Lower leg skin (tissue), 3 donors: ENCODE data around the gene SPHK2.

Source experiments
- POLR2A ChIP-seq, 2 donors: fragments of 450-650 bp; IDR thresholded peaks; one replicate each; pipeline ENCODE4 v1.6.1; 2016 to 2017; ENCODE audit warnings: antibody characterized with exemption in 2 of 2, mild to moderate bottlenecking in 1 of 2, moderate library complexity in 1 of 2
- TF ChIP-seq, protein P1 (sequence below), 3 donors: fragments of 450-650 bp; IDR thresholded peaks; one replicate each; pipeline ENCODE4 v1.5.1; 2016; ENCODE audit warnings: antibody characterized with exemption in 3 of 3, mild to moderate bottlenecking in 3 of 3, moderate library complexity in 2 of 3

DNA sequence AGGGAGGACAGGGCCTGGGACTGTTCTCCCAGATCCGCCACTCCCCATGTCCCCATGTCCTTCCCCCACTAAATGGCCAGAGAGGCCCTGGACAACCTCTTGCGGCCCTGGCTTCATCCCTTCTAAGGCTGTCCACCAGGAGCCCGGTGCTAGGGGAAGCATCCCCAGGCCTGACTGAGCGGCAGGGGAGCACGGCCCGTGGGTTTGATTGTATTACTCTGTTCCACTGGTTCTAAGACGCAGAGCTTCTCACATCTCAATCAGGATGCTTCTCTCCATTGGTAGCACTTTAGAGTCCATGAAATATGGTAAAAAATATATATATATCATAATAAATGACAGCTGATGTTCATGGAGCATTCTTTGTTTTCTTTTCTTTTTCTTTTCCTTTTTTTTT lies 11.9 kb upstream of the SPHK2 start:
- TF ChIP-seq, protein P1, sequence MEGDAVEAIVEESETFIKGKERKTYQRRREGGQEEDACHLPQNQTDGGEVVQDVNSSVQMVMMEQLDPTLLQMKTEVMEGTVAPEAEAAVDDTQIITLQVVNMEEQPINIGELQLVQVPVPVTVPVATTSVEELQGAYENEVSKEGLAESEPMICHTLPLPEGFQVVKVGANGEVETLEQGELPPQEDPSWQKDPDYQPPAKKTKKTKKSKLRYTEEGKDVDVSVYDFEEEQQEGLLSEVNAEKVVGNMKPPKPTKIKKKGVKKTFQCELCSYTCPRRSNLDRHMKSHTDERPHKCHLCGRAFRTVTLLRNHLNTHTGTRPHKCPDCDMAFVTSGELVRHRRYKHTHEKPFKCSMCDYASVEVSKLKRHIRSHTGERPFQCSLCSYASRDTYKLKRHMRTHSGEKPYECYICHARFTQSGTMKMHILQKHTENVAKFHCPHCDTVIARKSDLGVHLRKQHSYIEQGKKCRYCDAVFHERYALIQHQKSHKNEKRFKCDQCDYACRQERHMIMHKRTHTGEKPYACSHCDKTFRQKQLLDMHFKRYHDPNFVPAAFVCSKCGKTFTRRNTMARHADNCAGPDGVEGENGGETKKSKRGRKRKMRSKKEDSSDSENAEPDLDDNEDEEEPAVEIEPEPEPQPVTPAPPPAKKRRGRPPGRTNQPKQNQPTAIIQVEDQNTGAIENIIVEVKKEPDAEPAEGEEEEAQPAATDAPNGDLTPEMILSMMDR (IDR thresholded peaks at IDR 0.05) = no peak
- TF ChIP-seq POLR2A (IDR thresholded peaks at IDR 0.05) = no peak
